ENCODE data around the gene PNPLA7. TPM values are rescaled to one million over a fixed set of nuclear protein-coding genes. Genes with fewer than 3 reads are reported as not detected.
A peak's percentile ranks its signal among the peaks of the same experiment; 100 is the strongest.
"Not testable (repeated sequence)": the region's sequence is repeated elsewhere in the genome, so short reads cannot be mapped to it uniquely, and the experiment has no call there.

PNPLA7 gene
- total RNA-seq, 1 donor from 2014 or later: 3.6 TPM

DNA sequence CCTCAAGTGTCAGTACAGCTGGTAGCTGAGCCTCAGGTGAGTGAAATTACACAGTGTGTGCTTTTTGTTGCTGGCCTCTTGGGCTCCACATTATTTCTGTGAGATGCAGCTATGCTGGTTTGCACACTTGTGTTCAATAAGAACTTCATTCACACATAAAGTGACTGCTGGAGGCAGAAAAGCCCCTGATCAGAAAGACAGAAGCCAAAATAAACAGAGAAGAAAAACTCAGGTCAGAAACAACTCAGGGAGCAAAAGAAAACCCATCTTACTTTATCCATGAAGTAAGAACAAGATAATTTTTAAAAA lies 15.1 kb downstream of the PNPLA7 start:
- Mint-ChIP-seq H3K36me3 (ENCODE audit: low read depth) (no peaks in the 10 kb centered on the region), H3K27me3 (ENCODE audit: low read depth) (no peaks in the 10 kb centered on the region), H3K27ac (ENCODE audit: unreplicated experiment) (peak overlapping the region; percentile 23), H3K9me3 (ENCODE audit: low read depth) (no peaks in the 10 kb centered on the region), H3K4me3 (ENCODE audit: unreplicated experiment) (no peak overlapping the region), H3K4me1 (ENCODE audit: low read depth) (peaks cover 8% of the 10 kb centered on the region)
- DNase-seq (ENCODE audit: low spot score): no peak
- TF ChIP-seq, protein P1, sequence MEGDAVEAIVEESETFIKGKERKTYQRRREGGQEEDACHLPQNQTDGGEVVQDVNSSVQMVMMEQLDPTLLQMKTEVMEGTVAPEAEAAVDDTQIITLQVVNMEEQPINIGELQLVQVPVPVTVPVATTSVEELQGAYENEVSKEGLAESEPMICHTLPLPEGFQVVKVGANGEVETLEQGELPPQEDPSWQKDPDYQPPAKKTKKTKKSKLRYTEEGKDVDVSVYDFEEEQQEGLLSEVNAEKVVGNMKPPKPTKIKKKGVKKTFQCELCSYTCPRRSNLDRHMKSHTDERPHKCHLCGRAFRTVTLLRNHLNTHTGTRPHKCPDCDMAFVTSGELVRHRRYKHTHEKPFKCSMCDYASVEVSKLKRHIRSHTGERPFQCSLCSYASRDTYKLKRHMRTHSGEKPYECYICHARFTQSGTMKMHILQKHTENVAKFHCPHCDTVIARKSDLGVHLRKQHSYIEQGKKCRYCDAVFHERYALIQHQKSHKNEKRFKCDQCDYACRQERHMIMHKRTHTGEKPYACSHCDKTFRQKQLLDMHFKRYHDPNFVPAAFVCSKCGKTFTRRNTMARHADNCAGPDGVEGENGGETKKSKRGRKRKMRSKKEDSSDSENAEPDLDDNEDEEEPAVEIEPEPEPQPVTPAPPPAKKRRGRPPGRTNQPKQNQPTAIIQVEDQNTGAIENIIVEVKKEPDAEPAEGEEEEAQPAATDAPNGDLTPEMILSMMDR (IDR thresholded peaks at IDR 0.05): peak; percentile 2

DNA sequence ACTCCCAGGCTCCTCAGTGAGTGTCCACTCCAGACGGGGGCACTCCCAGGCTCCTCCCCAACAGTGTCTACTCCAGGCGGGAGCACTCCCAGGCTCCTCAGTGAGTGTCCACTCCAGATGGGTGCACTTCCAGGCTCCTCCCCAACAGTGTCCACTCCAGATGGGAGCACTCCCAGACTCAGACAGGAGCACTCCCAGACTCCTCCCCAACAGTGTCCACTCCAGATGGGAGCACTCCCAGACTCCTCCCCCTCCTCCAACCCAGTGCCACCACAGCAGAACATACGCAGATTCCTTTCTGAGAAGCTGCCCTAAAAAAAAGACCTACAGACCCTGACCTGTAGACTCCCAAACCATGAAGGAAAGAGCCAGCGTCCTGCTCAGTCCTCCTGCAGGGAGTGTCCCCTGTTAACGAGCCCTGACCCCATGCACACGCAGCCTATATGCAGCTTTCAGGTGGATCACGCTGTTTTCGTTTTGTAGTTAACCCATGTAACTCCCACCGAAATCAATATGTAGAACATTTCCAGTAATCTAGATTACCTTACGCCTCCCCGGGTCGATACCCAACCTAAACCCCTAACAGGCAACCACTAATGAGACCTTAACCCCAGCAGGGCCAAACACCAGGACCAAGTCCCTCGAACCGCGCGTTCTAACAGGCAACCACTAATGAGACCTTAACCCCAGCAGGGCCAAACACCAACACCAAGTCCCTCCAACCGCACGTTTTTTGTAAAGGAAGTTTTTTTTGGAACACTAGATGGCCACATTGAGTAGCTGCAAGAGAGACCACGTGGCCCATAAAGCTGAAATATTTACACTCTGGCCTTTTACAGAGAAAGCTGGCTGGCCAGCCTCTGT lies 15.7 kb downstream of the PNPLA7 start:
- H3K9me3 Mint-ChIP-seq (ENCODE audit: low read depth): no peaks in the 10 kb centered on the region
- no peaks in the 10 kb centered on the region for H3K36me3 Mint-ChIP-seq (ENCODE audit: low read depth)
- TF ChIP-seq, protein P1 (IDR thresholded peaks at IDR 0.05): peak; percentile 84
- no peaks in the 10 kb centered on the region for H3K27me3 Mint-ChIP-seq (ENCODE audit: low read depth)
- no peak overlapping the region for H3K4me3 Mint-ChIP-seq (ENCODE audit: unreplicated experiment)
- H3K4me1 Mint-ChIP-seq (ENCODE audit: low read depth): peaks cover 8% of the 10 kb centered on the region
- no peak for DNase-seq (ENCODE audit: low spot score)
- peak overlapping the region; percentile 23 for H3K27ac Mint-ChIP-seq (ENCODE audit: unreplicated experiment)

DNA sequence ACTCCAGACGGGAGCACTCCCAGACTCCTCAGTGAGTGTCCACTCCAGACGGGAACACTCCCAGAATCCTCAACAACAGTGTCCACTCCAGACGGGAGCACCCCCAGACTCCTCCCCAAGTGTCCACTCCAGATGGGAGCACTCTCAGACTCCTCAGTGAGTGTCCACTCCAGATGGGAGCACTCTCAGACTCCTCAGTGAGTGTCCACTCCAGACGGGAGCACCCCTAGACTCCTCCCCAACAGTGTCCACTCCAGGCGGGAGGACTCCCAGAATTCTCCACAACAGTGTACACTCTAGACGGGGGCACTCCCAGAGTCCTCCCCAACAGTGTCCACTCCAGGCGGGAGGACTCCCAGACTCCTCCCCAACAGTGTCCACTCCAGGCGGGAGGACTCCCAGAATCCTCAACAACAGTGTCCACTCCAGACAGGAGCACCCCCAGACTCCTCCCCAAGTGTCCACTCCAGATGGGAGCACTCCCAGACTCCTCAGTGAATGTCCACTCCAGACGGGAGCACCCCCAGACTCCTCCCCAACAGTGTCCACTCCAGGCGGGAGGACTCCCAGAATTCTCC lies 17.2 kb downstream of the PNPLA7 start:
- not testable (repeated sequence) for H3K27me3 Mint-ChIP-seq (ENCODE audit: low read depth); H3K27ac Mint-ChIP-seq (ENCODE audit: unreplicated experiment); H3K4me3 Mint-ChIP-seq (ENCODE audit: unreplicated experiment); H3K4me1 Mint-ChIP-seq (ENCODE audit: low read depth); H3K36me3 Mint-ChIP-seq (ENCODE audit: low read depth); H3K9me3 Mint-ChIP-seq (ENCODE audit: low read depth); DNase-seq (ENCODE audit: low spot score)

DNA sequence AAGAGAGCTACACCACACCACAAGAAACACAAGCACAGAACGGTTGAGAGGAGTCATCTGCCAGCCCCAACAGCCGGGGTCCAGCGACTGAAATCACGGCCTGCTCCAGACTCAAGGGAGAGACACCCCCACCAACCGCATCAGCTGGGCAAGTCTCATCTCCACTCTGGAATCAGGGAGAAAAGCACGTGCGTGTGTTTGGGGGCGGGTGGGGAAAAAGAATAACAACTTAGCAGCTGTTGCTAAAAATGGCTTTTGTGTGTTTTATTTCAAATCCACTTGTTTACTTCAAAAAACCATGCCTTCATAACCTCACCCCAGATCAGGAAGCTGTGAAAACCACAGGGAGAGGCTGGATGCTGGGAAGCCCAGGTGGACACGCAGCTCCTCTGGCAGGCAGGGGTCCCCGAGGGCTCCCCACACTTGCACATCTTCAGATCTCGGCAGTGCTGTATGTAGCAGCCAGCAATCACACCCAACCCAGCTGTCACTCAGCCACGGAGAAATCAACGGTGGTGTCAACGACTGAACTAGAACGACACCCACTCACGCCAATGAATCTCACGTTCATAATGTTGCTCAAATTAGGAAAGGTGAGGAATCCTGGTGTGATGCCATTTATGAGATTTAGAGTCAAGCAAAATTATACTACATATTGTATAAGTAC lies 19.0 kb downstream of the PNPLA7 start:
- Mint-ChIP-seq H3K27me3 (ENCODE audit: low read depth) (no peaks in the 10 kb centered on the region), H3K27ac (ENCODE audit: unreplicated experiment) (no peak overlapping the region), H3K4me1 (ENCODE audit: low read depth) (peaks cover 8% of the 10 kb centered on the region), H3K36me3 (ENCODE audit: low read depth) (no peaks in the 10 kb centered on the region), H3K9me3 (ENCODE audit: low read depth) (no peaks in the 10 kb centered on the region), H3K4me3 (ENCODE audit: unreplicated experiment) (no peak overlapping the region)
- DNase-seq (ENCODE audit: low spot score): no peak
- TF ChIP-seq, protein P1 (IDR thresholded peaks at IDR 0.05): no peak

DNA sequence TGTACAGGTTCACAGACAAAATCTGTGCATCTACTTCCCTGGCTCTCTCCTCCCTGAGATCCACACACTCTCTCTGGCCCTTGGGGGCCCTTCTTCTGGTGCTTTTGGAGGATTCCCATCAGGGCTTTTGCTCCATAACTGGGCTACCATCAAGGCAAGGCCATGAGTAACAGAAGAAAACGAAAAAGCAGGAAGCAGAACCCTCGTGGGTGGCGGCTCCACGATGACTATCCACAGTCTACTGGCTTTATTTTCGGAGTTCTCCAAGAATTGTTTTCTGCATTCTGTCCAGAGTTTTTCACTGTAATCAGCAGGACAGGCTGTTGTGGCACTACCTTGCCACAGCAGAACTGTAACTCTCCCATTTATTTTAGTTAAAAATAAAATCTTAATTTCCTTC lies 19.9 kb downstream of the PNPLA7 start:
- TF ChIP-seq, protein P1 (IDR thresholded peaks at IDR 0.05): no peak
- no peaks in the 10 kb centered on the region for H3K36me3 Mint-ChIP-seq (ENCODE audit: low read depth)
- H3K4me1 Mint-ChIP-seq (ENCODE audit: low read depth): peaks cover 11% of the 10 kb centered on the region
- H3K9me3 Mint-ChIP-seq (ENCODE audit: low read depth): no peaks in the 10 kb centered on the region
- H3K27ac Mint-ChIP-seq (ENCODE audit: unreplicated experiment): no peak overlapping the region
- H3K4me3 Mint-ChIP-seq (ENCODE audit: unreplicated experiment): no peak overlapping the region
- H3K27me3 Mint-ChIP-seq (ENCODE audit: low read depth): no peaks in the 10 kb centered on the region
- DNase-seq (ENCODE audit: low spot score): no peak
